ENCODE results near the gene KCNAB1.

- TF ChIP-seq CTCF (conservative IDR thresholded peaks at IDR 0.05 in 1 of 2, IDR thresholded peaks at IDR 0.05 in 1 of 2; ENCODE audit: extremely low read depth in 1 of 2, insufficient read depth in 1 of 2, low read depth in 1 of 2, low read length in 2 of 2) (no peak), EZH2 (IDR thresholded peaks at IDR 0.05; ENCODE audit: borderline replicate concordance, low read length) (no peak)
Observed at GRCh38 chr3:156483426-156483825, 363.0 kb downstream of the KCNAB1 start.
